ENCODE results near the gene KLHL3. TPM values are rescaled to one million over a fixed set of nuclear protein-coding genes. Genes with fewer than 3 reads are reported as not detected.

KLHL3 gene
- total RNA-seq, 4 donors from 2014 or later = 0.75 to 4.4 (median 2.6) TPM

DNA sequence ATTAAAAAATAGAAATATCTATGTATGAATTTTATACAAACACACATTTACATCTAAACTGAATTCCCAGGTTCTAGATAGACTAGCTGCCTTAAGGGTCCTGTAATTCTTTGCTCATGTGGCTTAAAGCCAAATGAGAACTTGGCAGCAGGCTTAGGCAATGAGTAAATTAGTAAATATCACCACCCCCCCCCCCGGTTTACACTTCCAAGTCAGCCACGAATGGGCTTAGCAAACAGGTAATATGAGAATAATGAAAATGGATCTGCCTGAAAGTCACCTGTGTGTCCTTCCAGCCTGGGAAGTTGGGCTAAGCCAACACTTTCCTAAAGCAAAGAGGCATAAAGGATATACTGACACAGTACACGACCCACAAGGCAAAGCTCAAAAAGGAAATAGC, 108.6 kb downstream of the KLHL3 start:
- Histone ChIP-seq H3K9me3 (no peaks in the 10 kb centered on the region), H3K27me3 (no peaks in the 10 kb centered on the region), H3K27ac (no peak overlapping the region), H3K4me3 (no peak overlapping the region), H3K4me1 (peaks cover 0 to 4% (median 0%) of the 10 kb centered on the region in 4 donors), H3K36me3 (no peaks in the 10 kb centered on the region)
- WGBS, 2 donors (ENCODE audit: low coverage in 1 of 2) = 22 to 48% methylated on average over 2 to 3 of the region's 3 CpGs
- in situ Hi-C loops (cut with MboI; ENCODE audit: low pct_ligation_motif_present in 1 of 4, low pct_unique_long_range_greater_than_20kb in 1 of 4, low sequenced_read_pairs in 3 of 4) = loop anchor here in 1 of 4 donors (25.0 kb wide), 1 partner anchor 110 kb away; the partner anchor contains the start of gene KLHL3
- no peak for TF ChIP-seq POLR2A (IDR thresholded peaks at IDR 0.05)
- no peak for TF ChIP-seq EP300 (IDR thresholded peaks at IDR 0.05; ENCODE audit: low read depth)
- TF ChIP-seq, protein P1, sequence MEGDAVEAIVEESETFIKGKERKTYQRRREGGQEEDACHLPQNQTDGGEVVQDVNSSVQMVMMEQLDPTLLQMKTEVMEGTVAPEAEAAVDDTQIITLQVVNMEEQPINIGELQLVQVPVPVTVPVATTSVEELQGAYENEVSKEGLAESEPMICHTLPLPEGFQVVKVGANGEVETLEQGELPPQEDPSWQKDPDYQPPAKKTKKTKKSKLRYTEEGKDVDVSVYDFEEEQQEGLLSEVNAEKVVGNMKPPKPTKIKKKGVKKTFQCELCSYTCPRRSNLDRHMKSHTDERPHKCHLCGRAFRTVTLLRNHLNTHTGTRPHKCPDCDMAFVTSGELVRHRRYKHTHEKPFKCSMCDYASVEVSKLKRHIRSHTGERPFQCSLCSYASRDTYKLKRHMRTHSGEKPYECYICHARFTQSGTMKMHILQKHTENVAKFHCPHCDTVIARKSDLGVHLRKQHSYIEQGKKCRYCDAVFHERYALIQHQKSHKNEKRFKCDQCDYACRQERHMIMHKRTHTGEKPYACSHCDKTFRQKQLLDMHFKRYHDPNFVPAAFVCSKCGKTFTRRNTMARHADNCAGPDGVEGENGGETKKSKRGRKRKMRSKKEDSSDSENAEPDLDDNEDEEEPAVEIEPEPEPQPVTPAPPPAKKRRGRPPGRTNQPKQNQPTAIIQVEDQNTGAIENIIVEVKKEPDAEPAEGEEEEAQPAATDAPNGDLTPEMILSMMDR (IDR thresholded peaks at IDR 0.05) = no peak
- no peak for TF ChIP-seq POLR2AphosphoS5 (IDR thresholded peaks at IDR 0.05)
- intact Hi-C loops (cut with DNase I; ENCODE audit: low total_unique reads) = no loop called here
- no peak for DNase-seq

DNA sequence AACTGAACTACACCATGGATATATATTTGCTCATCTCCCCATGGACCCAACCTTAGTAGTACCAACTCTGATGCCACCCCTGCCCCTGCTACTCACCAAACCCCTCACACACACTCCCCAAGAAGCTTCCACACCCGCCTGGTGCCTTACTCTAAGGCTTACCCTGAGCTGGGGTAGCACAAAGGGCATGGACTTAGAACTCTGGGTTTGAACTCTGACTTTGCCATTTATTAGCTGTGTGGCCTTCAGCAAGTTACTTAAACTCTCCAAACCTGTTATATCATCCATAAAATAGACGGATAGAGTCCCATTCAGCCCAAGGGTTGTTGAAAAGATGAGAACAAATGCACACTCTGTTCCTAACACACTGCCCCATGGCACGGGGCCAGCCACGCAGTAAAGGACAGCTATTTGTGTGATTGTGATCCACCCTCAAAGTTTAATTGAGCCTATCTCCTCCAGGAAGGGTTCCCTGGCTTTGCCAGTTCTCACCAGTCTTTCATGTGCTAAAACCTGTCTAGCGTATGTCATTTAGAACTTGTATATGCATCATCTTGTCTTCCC, 111.0 kb downstream of the KLHL3 start:
- no peak overlapping the region for H3K27ac ChIP-seq
- DNase-seq = no peak
- no peaks in the 10 kb centered on the region for H3K27me3 ChIP-seq
- TF ChIP-seq, protein P1 (IDR thresholded peaks at IDR 0.05) = no peak
- TF ChIP-seq EP300 (IDR thresholded peaks at IDR 0.05; ENCODE audit: low read depth) (no peak), POLR2AphosphoS5 (IDR thresholded peaks at IDR 0.05) (no peak), POLR2A (IDR thresholded peaks at IDR 0.05) (no peak)
- no peaks in the 10 kb centered on the region for H3K9me3 ChIP-seq
- intact Hi-C loops (cut with DNase I; ENCODE audit: low total_unique reads) = no loop called here
- no peaks in the 10 kb centered on the region for H3K36me3 ChIP-seq
- H3K4me3 ChIP-seq = no peak overlapping the region
- peaks cover 0 to 3% (median 0%) of the 10 kb centered on the region in 4 donors for H3K4me1 ChIP-seq
- 40 to 70% methylated on average over 1 to 5 of the region's 5 CpGs for WGBS, 2 donors (ENCODE audit: low coverage in 1 of 2)
- in situ Hi-C loops (cut with MboI; ENCODE audit: low pct_ligation_motif_present in 1 of 4, low pct_unique_long_range_greater_than_20kb in 1 of 4, low sequenced_read_pairs in 3 of 4) = loop anchor here in 1 of 4 donors (25.0 kb wide), 1 partner anchor 112 kb away; the partner anchor contains the start of gene KLHL3

DNA sequence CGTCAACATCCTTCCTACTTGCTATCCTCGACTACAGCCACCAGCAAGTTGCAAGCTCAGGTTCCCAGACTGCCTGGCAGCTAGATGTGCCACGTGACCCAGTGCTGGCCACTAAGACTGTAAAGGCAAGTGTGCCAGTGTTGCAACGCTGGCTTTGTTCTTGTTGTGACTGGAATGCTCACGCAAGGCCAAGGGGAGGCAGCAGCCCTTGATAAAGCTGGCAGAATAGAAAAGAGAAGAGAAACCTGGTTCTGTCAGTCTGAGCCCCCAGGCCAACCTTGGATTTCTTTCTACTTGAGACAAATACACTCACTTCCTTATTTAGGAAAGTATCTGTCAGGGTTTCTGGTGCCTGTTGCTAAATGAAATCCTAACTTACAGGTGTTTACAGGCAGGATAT, 113.0 kb downstream of the KLHL3 start:
- TF ChIP-seq POLR2AphosphoS5 (IDR thresholded peaks at IDR 0.05) = no peak
- no peak for TF ChIP-seq POLR2A (IDR thresholded peaks at IDR 0.05)
- TF ChIP-seq, protein P1 (IDR thresholded peaks at IDR 0.05) = no peak
- TF ChIP-seq EP300 (IDR thresholded peaks at IDR 0.05; ENCODE audit: low read depth) = no peak
- intact Hi-C loops (cut with DNase I; ENCODE audit: low total_unique reads) = no loop called here
- H3K27me3 ChIP-seq = no peaks in the 10 kb centered on the region
- H3K4me3 ChIP-seq = no peak overlapping the region
- no peak for DNase-seq
- no peak overlapping the region for H3K27ac ChIP-seq
- H3K36me3 ChIP-seq = no peaks in the 10 kb centered on the region
- no peaks in the 10 kb centered on the region for H3K4me1 ChIP-seq
- in situ Hi-C loops (cut with MboI; ENCODE audit: low pct_ligation_motif_present in 1 of 4, low pct_unique_long_range_greater_than_20kb in 1 of 4, low sequenced_read_pairs in 3 of 4) = no loop called here
- no peaks in the 10 kb centered on the region for H3K9me3 ChIP-seq
- WGBS, 2 donors (ENCODE audit: low coverage in 1 of 2) = 83% methylated on average over 5 of the region's 5 CpGs; no CpG with 5 or more reads in 1 of the 2 donors

DNA sequence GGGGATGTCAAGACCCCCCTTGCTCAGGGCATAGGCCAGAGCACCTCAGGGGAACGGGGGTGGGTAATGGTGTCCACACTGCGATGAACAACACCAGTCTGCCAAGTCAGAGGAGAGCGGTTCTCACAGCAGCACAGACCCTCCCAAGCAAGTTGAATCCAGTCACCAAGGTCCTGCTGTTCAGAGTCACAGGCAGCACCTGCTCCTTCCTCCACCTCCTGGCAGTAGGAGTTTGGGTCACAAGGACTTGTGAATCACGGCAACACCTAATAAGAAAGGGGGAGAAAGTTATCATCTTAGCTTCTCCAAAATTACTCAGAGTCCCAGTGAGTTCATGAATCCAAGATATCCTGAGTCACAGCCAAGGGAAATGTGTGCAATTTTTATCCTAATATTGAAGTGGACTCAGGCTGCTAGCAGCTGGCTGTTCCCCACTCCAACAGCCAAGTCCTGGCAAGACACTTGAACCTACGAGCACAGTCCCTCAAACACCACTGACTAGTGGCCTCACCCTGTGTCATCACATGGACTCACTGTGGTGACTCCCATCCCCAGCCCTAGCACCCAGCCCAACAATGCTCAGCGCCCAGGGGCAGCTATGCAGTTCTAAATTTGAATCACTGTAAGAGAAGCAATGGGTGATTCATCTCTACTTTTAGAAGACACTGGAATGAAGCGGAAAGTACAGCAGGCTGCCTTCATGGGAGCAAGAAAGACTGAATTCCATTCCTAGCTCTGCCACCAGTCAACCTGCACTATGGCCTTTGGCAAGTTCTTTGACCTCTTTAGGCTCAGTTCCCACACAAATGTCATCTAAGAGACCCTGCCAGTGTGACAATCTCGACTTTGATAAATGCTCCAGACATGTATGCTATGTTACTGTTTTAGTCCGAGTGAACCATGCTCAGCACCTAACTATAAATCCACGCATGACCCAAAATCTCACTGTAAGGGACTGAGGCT, 113.7 kb downstream of the KLHL3 start:
- no peak overlapping the region for H3K27ac ChIP-seq
- H3K9me3 ChIP-seq = no peaks in the 10 kb centered on the region
- no peaks in the 10 kb centered on the region for H3K36me3 ChIP-seq
- DNase-seq = no peak
- H3K4me1 ChIP-seq = no peaks in the 10 kb centered on the region
- no peak for TF ChIP-seq POLR2AphosphoS5 (IDR thresholded peaks at IDR 0.05)
- no peak for TF ChIP-seq POLR2A (IDR thresholded peaks at IDR 0.05)
- TF ChIP-seq, protein P1 (IDR thresholded peaks at IDR 0.05) = no peak
- TF ChIP-seq EP300 (IDR thresholded peaks at IDR 0.05; ENCODE audit: low read depth) = no peak
- in situ Hi-C loops (cut with MboI; ENCODE audit: low pct_ligation_motif_present in 1 of 4, low pct_unique_long_range_greater_than_20kb in 1 of 4, low sequenced_read_pairs in 3 of 4) (no loop called here), intact Hi-C loops (cut with DNase I; ENCODE audit: low total_unique reads) (no loop called here)
- H3K4me3 ChIP-seq = no peak overlapping the region
- WGBS, 2 donors (ENCODE audit: low coverage in 1 of 2) = 87% methylated on average over 10 of the region's 10 CpGs; no CpG with 5 or more reads in 1 of the 2 donors
- H3K27me3 ChIP-seq = no peaks in the 10 kb centered on the region

Measured in transverse colon (tissue), 4 donors.